WTC11 (cell line): Measurements from ENCODE around the gene GBA2. TPM values are rescaled to one million over a fixed set of nuclear protein-coding genes. Genes with fewer than 3 reads are reported as not detected.
A peak's percentile ranks its signal among the peaks of the same experiment; 100 is the strongest.

Source experiments
- ATF1 ChIP-seq: sonication (generic); formaldehyde crosslinking; IDR thresholded peaks from 2 replicates; pipeline ENCODE4 v1.8.1; 2023; ENCODE audit warnings: mild to moderate bottlenecking, moderate library complexity, missing genetic modification reagents
- ATF3 ChIP-seq: sonication (generic); formaldehyde crosslinking; conservative IDR thresholded peaks from 2 replicates; pipeline ENCODE4 v1.8.1; 2022; ENCODE audit warnings: mild to moderate bottlenecking, missing genetic modification reagents
- CBFB ChIP-seq: sonication (generic); formaldehyde crosslinking; IDR thresholded peaks from 2 replicates; pipeline ENCODE4 v1.8.1; 2022; ENCODE audit warnings: mild to moderate bottlenecking, low read depth, missing genetic modification reagents
- E2F4 ChIP-seq: sonication (generic); formaldehyde crosslinking; IDR thresholded peaks from 2 replicates; pipeline ENCODE4 v1.8.1; 2022; ENCODE audit warnings: low read depth, mild to moderate bottlenecking, moderate library complexity, missing genetic modification reagents, borderline replicate concordance
- ERG ChIP-seq: fragments of 250-450 bp; sonication (Bioruptor Pico); IDR thresholded peaks from 2 replicates; pipeline ENCODE4 v1.8.0; 2021; ENCODE audit warnings: mild to moderate bottlenecking
- ETV6 ChIP-seq: sonication (generic); formaldehyde crosslinking; IDR thresholded peaks from 2 replicates; pipeline ENCODE4 v1.8.1; 2022; ENCODE audit warnings: mild to moderate bottlenecking, missing genetic modification reagents
- FOXK1 ChIP-seq: sonication (generic); formaldehyde crosslinking; IDR thresholded peaks from 2 replicates; pipeline ENCODE4 v1.8.0; 2022; ENCODE audit warnings: mild to moderate bottlenecking, moderate library complexity, missing genetic modification reagents
- FOXP1 ChIP-seq: sonication (generic); formaldehyde crosslinking; IDR thresholded peaks from 2 replicates; pipeline ENCODE4 v1.8.0; 2022; ENCODE audit warnings: missing genetic modification reagents, mild to moderate bottlenecking, moderate library complexity, borderline replicate concordance
- HMGXB4 ChIP-seq: sonication (generic); formaldehyde crosslinking; IDR thresholded peaks from 2 replicates; pipeline ENCODE4 v1.8.1; 2023; ENCODE audit warnings: mild to moderate bottlenecking, moderate library complexity, missing genetic modification reagents
- IRF2 ChIP-seq: sonication (generic); formaldehyde crosslinking; IDR thresholded peaks from 2 replicates; pipeline ENCODE4 v1.8.0; 2022; ENCODE audit warnings: low read depth, missing genetic modification reagents, borderline replicate concordance
- JUN ChIP-seq: sonication (generic); formaldehyde crosslinking; IDR thresholded peaks from 2 replicates; pipeline ENCODE4 v1.8.0; 2023; ENCODE audit warnings: mild to moderate bottlenecking, missing genetic modification reagents
- MAX ChIP-seq: sonication (generic); formaldehyde crosslinking; IDR thresholded peaks from 2 replicates; pipeline ENCODE4 v1.8.0; 2022; ENCODE audit warnings: mild to moderate bottlenecking, missing genetic modification reagents
- MXD4 ChIP-seq: fragments of 250-450 bp; sonication (Bioruptor Pico); IDR thresholded peaks from 2 replicates; pipeline ENCODE4 v1.8.0; 2021; ENCODE audit warnings: mild to moderate bottlenecking, moderate library complexity, borderline replicate concordance
- MYBL2 ChIP-seq: sonication (generic); formaldehyde crosslinking; IDR thresholded peaks from 2 replicates; pipeline ENCODE4 v1.8.1; 2023; ENCODE audit warnings: mild to moderate bottlenecking, moderate library complexity, missing genetic modification reagents
- OVOL2 ChIP-seq: fragments of 250-450 bp; sonication (Bioruptor Pico); IDR thresholded peaks from 2 replicates; pipeline ENCODE4 v1.9.0; 2021; ENCODE audit warnings: mild to moderate bottlenecking, borderline replicate concordance
- PRRX2 ChIP-seq: fragments of 250-450 bp; sonication (Bioruptor Pico); IDR thresholded peaks from 2 replicates; pipeline ENCODE4 v1.8.0; 2021; ENCODE audit warnings: mild to moderate bottlenecking
- RELA ChIP-seq: sonication (generic); formaldehyde crosslinking; IDR thresholded peaks from 2 replicates; pipeline ENCODE4 v1.8.1; 2022; ENCODE audit warnings: missing genetic modification reagents, mild to moderate bottlenecking, borderline replicate concordance
- RORB ChIP-seq: fragments of 250-450 bp; sonication (Bioruptor Pico); IDR thresholded peaks from 2 replicates; pipeline ENCODE4 v1.9.0; 2021; ENCODE audit warnings: mild to moderate bottlenecking
- SMAD3 ChIP-seq: sonication (generic); formaldehyde crosslinking; IDR thresholded peaks from 2 replicates; pipeline ENCODE4 v1.8.0; 2022; ENCODE audit warnings: missing genetic modification reagents, mild to moderate bottlenecking, borderline replicate concordance
- SP1 ChIP-seq: sonication (generic); formaldehyde crosslinking; conservative IDR thresholded peaks from 2 replicates; pipeline ENCODE4 v1.8.1; 2022; ENCODE audit warnings: missing genetic modification reagents
- STAT6 ChIP-seq: sonication (generic); formaldehyde crosslinking; conservative IDR thresholded peaks from 2 replicates; pipeline ENCODE4 v1.8.1; 2023; ENCODE audit warnings: mild to moderate bottlenecking, low read depth, missing genetic modification reagents, moderate library complexity
- TEAD1 ChIP-seq: sonication (generic); formaldehyde crosslinking; IDR thresholded peaks from 2 replicates; pipeline ENCODE4 v1.8.0; 2022; ENCODE audit warnings: mild to moderate bottlenecking, missing genetic modification reagents
- TEAD4 ChIP-seq: sonication (generic); formaldehyde crosslinking; IDR thresholded peaks from 2 replicates; pipeline ENCODE4 v1.8.0; 2022; ENCODE audit warnings: mild to moderate bottlenecking, missing genetic modification reagents
- TP53 ChIP-seq: sonication (generic); formaldehyde crosslinking; IDR thresholded peaks from 2 replicates; pipeline ENCODE4 v1.8.1; 2023; ENCODE audit warnings: mild to moderate bottlenecking, missing genetic modification reagents
- ZBTB21 ChIP-seq: sonication (generic); formaldehyde crosslinking; IDR thresholded peaks from 2 replicates; pipeline ENCODE4 v1.8.1; 2023; ENCODE audit warnings: mild to moderate bottlenecking, missing genetic modification reagents, borderline replicate concordance
- ZBTB43 ChIP-seq: sonication (generic); formaldehyde crosslinking; IDR thresholded peaks from 2 replicates; pipeline ENCODE4 v1.8.1; 2023; ENCODE audit warnings: mild to moderate bottlenecking, missing genetic modification reagents
- ZNF121 ChIP-seq: sonication (generic); formaldehyde crosslinking; IDR thresholded peaks from 2 replicates; pipeline ENCODE4 v1.8.0; 2023; ENCODE audit warnings: missing genetic modification reagents
- ZNF317 ChIP-seq: sonication (generic); formaldehyde crosslinking; IDR thresholded peaks from 2 replicates; pipeline ENCODE4 v1.8.1; 2023; ENCODE audit warnings: low read depth, mild to moderate bottlenecking, moderate library complexity, missing genetic modification reagents, borderline replicate concordance
- ZNF423 ChIP-seq: fragments of 250-450 bp; sonication (Bioruptor Pico); IDR thresholded peaks from 2 replicates; pipeline ENCODE4 v2.1.2; 2022; ENCODE audit warnings: mild to moderate bottlenecking, moderate library complexity
- ZSCAN18 ChIP-seq: fragments of 250-450 bp; sonication (Bioruptor Pico); IDR thresholded peaks from 2 replicates; pipeline ENCODE4 v2.1.2; 2022; ENCODE audit warnings: mild to moderate bottlenecking, moderate library complexity
- total RNA-seq: library from RNA; stranded (reverse); gene quantifications from 3 replicates; pipeline ENCODE4 v1.2.3, GENCODE V29; 2021

GBA2 gene
- total RNA-seq, 1 experiment from 2014 or later: 104 TPM

- peak; percentile 69 for TF ChIP-seq ZNF423 (CRISPR knock-in tag)
- no peak for TF ChIP-seq CBFB (CRISPR knock-in tag)
- TF ChIP-seq IRF2 (CRISPR knock-in tag): no peak
- no peak for TF ChIP-seq ZNF317 (CRISPR knock-in tag)
- TF ChIP-seq ZNF121: 0 out of 2 replicates have a peak, but pooled peaks have one; percentile 42
- no peak for TF ChIP-seq OVOL2
- no peak for TF ChIP-seq TEAD4 (CRISPR knock-in tag)
- TF ChIP-seq JUN (CRISPR knock-in tag): no peak
- peak; percentile 83; the same call in 1 of the 2 replicates for TF ChIP-seq SMAD3 (CRISPR knock-in tag)
- peak; percentile 32 for TF ChIP-seq FOXK1 (CRISPR knock-in tag)
- no peak for TF ChIP-seq ATF3 (CRISPR knock-in tag)
- TF ChIP-seq ZSCAN18 (CRISPR knock-in tag): no peak
- peak; percentile 78 for TF ChIP-seq SP1 (CRISPR knock-in tag)
- peak; percentile 49; the same call in 1 of the 2 replicates for TF ChIP-seq TEAD1
- no peak for TF ChIP-seq ATF1
- peak; percentile 89 for TF ChIP-seq FOXP1
- no peak; the same call in 1 of the 2 replicates for TF ChIP-seq TP53 (CRISPR knock-in tag)
- TF ChIP-seq ZBTB43: 0 out of 2 replicates have a peak, but pooled peaks have one; percentile 40
- TF ChIP-seq E2F4: no peak
- TF ChIP-seq STAT6: no peak
- peak; percentile 58; the same call in 1 of the 2 replicates for TF ChIP-seq HMGXB4
- no peak for TF ChIP-seq ERG (CRISPR knock-in tag)
- peak; percentile 61; the same call in 1 of the 2 replicates for TF ChIP-seq MAX
- TF ChIP-seq ZBTB21: no peak; the same call in 1 of the 2 replicates
- TF ChIP-seq RORB (CRISPR knock-in tag): no peak
- no peak for TF ChIP-seq MYBL2 (CRISPR knock-in tag)
- TF ChIP-seq ETV6 (CRISPR knock-in tag): peak; percentile 80
- TF ChIP-seq PRRX2 (CRISPR knock-in tag): no peak
- TF ChIP-seq RELA (CRISPR knock-in tag): peak; percentile 30; the same call in 1 of the 2 replicates
- no peak for TF ChIP-seq MXD4 (CRISPR knock-in tag)
Observed at GRCh38 chr9:35689542-35690293, 59.3 kb downstream of the GBA2 start, which contains the start of gene TPM2 (continued).
